ENCODE results near the gene CHPT1.

Gene CHPT1

GRCh38 chr12:101666052-101666728 lies 31.2 kb upstream of the CHPT1 start:
- H3K27me3 ChIP-seq (replicated peaks; ENCODE audit: control insufficient read depth, insufficient read depth, low read length): no peaks in the 10 kb centered on the region
- no peaks in the 10 kb centered on the region for H3K36me3 ChIP-seq (ENCODE audit: control insufficient read depth, insufficient read depth, low read length)
- no peak for DNase-seq (ENCODE audit: extremely low read depth, insufficient read length)
- TF ChIP-seq CTCF (IDR thresholded peaks at IDR 0.05; ENCODE audit: insufficient read depth, low read length, poor library complexity, severe bottlenecking): no peak
- no peak overlapping the region for H3K4me3 ChIP-seq (replicated peaks; ENCODE audit: low read depth, low read length)

- no peak overlapping the region for H3K4me3 ChIP-seq (replicated peaks; ENCODE audit: low read depth, low read length)
- TF ChIP-seq CTCF (IDR thresholded peaks at IDR 0.05; ENCODE audit: insufficient read depth, low read length, poor library complexity, severe bottlenecking): no peak
- no peaks in the 10 kb centered on the region for H3K36me3 ChIP-seq (ENCODE audit: control insufficient read depth, insufficient read depth, low read length)
- no peak for DNase-seq (ENCODE audit: extremely low read depth, insufficient read length)
- no peaks in the 10 kb centered on the region for H3K27me3 ChIP-seq (replicated peaks; ENCODE audit: control insufficient read depth, insufficient read depth, low read length)
Measured at GRCh38 chr12:101667591-101667990, 29.8 kb upstream of the CHPT1 start.

GRCh38 chr12:101670007-101670671 lies 27.3 kb upstream of the CHPT1 start:
- Histone ChIP-seq H3K4me3 (replicated peaks; ENCODE audit: low read depth, low read length) (no peak overlapping the region), H3K36me3 (ENCODE audit: control insufficient read depth, insufficient read depth, low read length) (no peaks in the 10 kb centered on the region), H3K27me3 (replicated peaks; ENCODE audit: control insufficient read depth, insufficient read depth, low read length) (no peaks in the 10 kb centered on the region)
- TF ChIP-seq CTCF (IDR thresholded peaks at IDR 0.05; ENCODE audit: insufficient read depth, low read length, poor library complexity, severe bottlenecking): peak; percentile 62
- DNase-seq (ENCODE audit: extremely low read depth, insufficient read length): no peak

- peak; percentile 22 for DNase-seq (ENCODE audit: extremely low read depth, insufficient read length)
- Histone ChIP-seq H3K4me3 (replicated peaks; ENCODE audit: low read depth, low read length) (no peak overlapping the region), H3K36me3 (ENCODE audit: control insufficient read depth, insufficient read depth, low read length) (no peaks in the 10 kb centered on the region), H3K27me3 (replicated peaks; ENCODE audit: control insufficient read depth, insufficient read depth, low read length) (no peaks in the 10 kb centered on the region)
- TF ChIP-seq CTCF (IDR thresholded peaks at IDR 0.05; ENCODE audit: insufficient read depth, low read length, poor library complexity, severe bottlenecking): no peak
Measured at GRCh38 chr12:101671157-101671791, 26.2 kb upstream of the CHPT1 start.

GRCh38 chr12:101671833-101672232 lies 25.6 kb upstream of the CHPT1 start:
- DNase-seq (ENCODE audit: extremely low read depth, insufficient read length): no peak
- H3K27me3 ChIP-seq (replicated peaks; ENCODE audit: control insufficient read depth, insufficient read depth, low read length): no peaks in the 10 kb centered on the region
- no peak overlapping the region for H3K4me3 ChIP-seq (replicated peaks; ENCODE audit: low read depth, low read length)
- H3K36me3 ChIP-seq (ENCODE audit: control insufficient read depth, insufficient read depth, low read length): no peaks in the 10 kb centered on the region
- no peak for TF ChIP-seq CTCF (IDR thresholded peaks at IDR 0.05; ENCODE audit: insufficient read depth, low read length, poor library complexity, severe bottlenecking)
